ENCODE data around the gene EXOC3L4. TPM values are rescaled to one million over a fixed set of nuclear protein-coding genes. Genes with fewer than 3 reads are reported as not detected.
"Not testable (repeated sequence)": the region's sequence is repeated elsewhere in the genome, so short reads cannot be mapped to it uniquely, and the experiment has no call there.

Gene EXOC3L4
- total RNA-seq, 2 donors from 2014 or later: 0.66 to 1.8 TPM

DNA sequence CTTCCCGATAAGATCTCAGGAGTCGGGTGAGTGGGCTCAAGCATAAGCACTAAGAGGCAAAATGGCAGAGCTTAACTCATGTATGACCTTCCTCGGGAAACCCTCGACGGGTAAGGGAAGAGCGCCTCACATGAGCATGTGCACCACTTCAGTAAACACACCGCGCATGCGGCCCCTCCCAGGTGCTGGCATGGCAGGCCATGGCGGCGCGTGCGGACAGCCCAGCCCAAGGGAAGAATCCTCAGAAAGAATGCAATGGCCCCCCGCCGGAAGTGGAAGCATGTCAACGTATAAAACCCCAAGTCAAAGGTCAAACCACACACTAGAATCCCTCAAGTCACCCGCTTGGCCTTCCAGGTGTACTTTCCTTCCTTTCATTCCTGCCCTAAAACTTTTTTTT is 22.1 kb downstream of the EXOC3L4 start:
- Histone ChIP-seq H3K4me1 (peaks cover 31% of the 10 kb centered on the region), H3K9me3 (no peaks in the 10 kb centered on the region), H3K27ac (no peak overlapping the region), H3K36me3 (replicated peaks in 1 of 2; ENCODE audit: insufficient read depth in 1 of 2, low read depth in 2 of 2) (no peaks in the 10 kb centered on the region), H3K4me3 (no peak overlapping the region), H3K27me3 (no peaks in the 10 kb centered on the region)
- intact Hi-C loops (cut with DNase I): no loop called here
- TF ChIP-seq, protein P1, sequence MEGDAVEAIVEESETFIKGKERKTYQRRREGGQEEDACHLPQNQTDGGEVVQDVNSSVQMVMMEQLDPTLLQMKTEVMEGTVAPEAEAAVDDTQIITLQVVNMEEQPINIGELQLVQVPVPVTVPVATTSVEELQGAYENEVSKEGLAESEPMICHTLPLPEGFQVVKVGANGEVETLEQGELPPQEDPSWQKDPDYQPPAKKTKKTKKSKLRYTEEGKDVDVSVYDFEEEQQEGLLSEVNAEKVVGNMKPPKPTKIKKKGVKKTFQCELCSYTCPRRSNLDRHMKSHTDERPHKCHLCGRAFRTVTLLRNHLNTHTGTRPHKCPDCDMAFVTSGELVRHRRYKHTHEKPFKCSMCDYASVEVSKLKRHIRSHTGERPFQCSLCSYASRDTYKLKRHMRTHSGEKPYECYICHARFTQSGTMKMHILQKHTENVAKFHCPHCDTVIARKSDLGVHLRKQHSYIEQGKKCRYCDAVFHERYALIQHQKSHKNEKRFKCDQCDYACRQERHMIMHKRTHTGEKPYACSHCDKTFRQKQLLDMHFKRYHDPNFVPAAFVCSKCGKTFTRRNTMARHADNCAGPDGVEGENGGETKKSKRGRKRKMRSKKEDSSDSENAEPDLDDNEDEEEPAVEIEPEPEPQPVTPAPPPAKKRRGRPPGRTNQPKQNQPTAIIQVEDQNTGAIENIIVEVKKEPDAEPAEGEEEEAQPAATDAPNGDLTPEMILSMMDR (IDR thresholded peaks at IDR 0.05): no peak
- no peak for TF ChIP-seq POLR2A (IDR thresholded peaks at IDR 0.05)
- DNase-seq (no peak), ATAC-seq (no peak)
- WGBS, 2 donors: 81 to 83% methylated on average over 17 of the region's 17 CpGs

DNA sequence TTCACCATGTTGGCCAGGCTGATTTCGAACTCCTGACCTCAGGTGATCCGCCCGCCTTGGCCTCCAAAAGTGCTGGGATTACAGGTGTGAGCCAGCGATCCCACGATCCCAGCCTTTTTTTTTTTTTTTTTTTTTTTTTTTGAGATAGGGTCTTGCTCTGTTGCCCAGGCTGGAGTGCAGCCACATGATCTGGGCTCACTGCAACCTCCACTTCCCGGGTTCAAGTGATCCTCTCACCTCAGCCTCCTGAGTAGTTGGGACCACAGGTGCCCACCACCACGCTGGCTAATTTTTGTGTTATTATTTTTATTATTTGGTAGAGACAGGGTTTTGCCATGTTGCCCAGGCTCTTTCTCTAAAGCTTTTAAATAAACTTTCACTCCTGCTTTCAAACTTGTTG is 23.0 kb downstream of the EXOC3L4 start:
- H3K9me3 ChIP-seq; H3K36me3 ChIP-seq (replicated peaks in 1 of 2; ENCODE audit: insufficient read depth in 1 of 2, low read depth in 2 of 2); H3K27me3 ChIP-seq; H3K4me3 ChIP-seq; DNase-seq; ATAC-seq; H3K27ac ChIP-seq; intact Hi-C loops (cut with DNase I): not testable (repeated sequence)
- peaks cover 29% of the 10 kb centered on the region for H3K4me1 ChIP-seq
- 90 to 92% methylated on average over 7 of the region's 7 CpGs for WGBS, 2 donors

DNA sequence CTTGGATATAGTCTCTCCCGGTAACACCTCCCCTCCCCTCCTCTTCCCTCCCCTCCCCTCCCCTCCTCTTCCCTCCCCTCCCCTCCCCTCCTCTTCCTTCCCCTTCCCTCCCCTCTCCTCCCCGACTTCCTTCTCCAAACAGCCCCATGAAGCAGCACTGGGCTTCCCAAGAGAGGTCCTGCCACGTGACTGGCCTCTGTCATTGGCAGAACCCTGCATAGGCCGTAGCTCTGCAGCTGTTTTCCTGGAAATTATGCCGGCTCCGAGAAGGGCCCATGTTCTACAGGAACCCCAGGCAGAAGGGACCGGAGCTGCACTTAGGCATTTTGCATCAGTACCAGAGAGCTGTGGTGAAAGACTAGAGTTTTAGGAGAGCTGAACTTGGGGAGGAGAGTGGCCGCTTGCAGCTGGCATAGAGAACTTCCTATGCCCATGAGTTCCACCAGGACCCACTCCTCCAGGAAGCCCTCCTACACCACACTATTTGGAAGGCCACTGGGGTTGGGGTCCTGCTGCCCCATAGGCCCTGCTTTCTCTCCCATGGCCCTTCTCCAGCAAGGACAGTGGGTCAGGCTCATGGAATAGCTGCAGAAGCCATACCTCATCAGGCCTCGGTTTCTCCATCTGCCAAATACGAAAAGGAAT is 23.6 kb downstream of the EXOC3L4 start:
- Histone ChIP-seq H3K27me3 (no peaks in the 10 kb centered on the region), H3K9me3 (no peaks in the 10 kb centered on the region), H3K4me3 (no peak overlapping the region), H3K27ac (peak overlapping the region in 2 of 4 donors; percentile 43 to 59), H3K36me3 (replicated peaks in 1 of 2; ENCODE audit: insufficient read depth in 1 of 2, low read depth in 2 of 2) (no peaks in the 10 kb centered on the region), H3K4me1 (peaks cover 30% of the 10 kb centered on the region)
- peak in 2 of 4 donors; percentile 50 to 70 for DNase-seq
- intact Hi-C loops (cut with DNase I): no loop called here
- WGBS, 2 donors: 48 to 55% methylated on average over 8 to 10 of the region's 10 CpGs
- no peak for ATAC-seq
- TF ChIP-seq, protein P1 (IDR thresholded peaks at IDR 0.05): no peak
- TF ChIP-seq POLR2A (IDR thresholded peaks at IDR 0.05): no peak

DNA sequence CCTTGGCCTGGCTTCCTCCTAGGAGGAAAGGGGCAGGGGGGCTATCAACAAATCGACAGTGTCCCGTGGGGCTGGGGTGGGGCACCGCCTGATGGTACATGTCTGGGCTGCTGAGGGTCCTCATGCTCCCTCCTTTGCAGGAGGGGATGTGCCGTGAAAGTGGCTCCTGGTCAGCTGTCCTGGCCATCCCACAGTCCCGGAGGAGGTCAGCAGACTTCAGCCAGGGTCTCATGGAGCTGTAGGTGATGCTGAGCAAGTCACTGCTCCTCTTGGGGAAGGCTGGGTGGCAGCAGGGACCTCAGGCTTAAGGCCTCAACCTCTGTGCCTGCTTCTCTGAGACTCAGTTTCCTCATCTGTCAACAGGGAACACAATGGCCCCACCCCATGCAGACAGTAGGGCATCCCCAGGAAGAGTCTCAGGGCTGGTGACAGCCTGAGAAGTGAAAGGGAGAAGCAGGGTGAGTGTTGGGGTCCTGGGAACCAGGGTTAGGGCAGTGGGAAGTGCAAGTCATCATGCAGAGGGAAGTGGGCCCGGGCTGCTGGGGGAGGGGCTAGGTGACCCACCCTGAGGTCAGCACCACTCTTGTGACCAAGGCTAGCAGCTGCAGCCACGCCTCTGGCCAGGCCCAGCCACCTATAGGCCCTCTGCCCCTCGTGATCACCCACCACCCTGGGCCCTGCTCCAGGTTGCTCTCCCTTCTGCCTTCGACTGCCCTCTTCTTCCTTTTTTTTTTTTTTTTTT is 24.3 kb downstream of the EXOC3L4 start:
- no peaks in the 10 kb centered on the region for H3K9me3 ChIP-seq
- ATAC-seq (no peak), DNase-seq (peak in 1 of 4 donors; percentile 84)
- 68 to 73% methylated on average over 9 of the region's 9 CpGs for WGBS, 2 donors
- TF ChIP-seq POLR2A (IDR thresholded peaks at IDR 0.05): no peak
- TF ChIP-seq, protein P1 (IDR thresholded peaks at IDR 0.05): no peak
- peak overlapping the region in 2 of 4 donors; percentile 43 to 59 for H3K27ac ChIP-seq
- H3K4me3 ChIP-seq: no peak overlapping the region
- H3K36me3 ChIP-seq (replicated peaks in 1 of 2; ENCODE audit: insufficient read depth in 1 of 2, low read depth in 2 of 2): no peaks in the 10 kb centered on the region
- intact Hi-C loops (cut with DNase I): no loop called here
- no peaks in the 10 kb centered on the region for H3K27me3 ChIP-seq
- H3K4me1 ChIP-seq: peaks cover 36% of the 10 kb centered on the region

DNA sequence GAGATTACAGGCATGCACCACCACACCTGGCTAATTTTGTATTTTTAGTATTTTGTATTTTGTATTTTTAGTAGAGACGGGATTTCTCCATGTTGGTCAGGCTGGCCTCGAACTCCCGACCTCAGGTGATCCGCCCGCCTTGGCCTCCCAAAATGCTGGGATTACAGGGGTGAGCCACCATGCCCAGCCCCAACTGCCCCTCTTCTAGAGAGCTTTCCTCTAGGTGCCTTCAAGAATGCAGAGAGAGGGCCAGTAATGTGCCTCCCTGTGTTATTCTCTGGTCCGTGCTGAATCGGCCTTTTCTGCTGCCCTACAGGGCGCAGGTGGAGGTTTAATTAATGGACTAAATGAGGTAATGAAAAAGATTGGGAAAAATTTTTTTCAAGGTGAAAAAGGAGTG is 25.0 kb downstream of the EXOC3L4 start:
- peak overlapping the region in 1 of 4 donors; percentile 45 for H3K27ac ChIP-seq
- intact Hi-C loops (cut with DNase I); ATAC-seq; H3K9me3 ChIP-seq; DNase-seq; H3K4me3 ChIP-seq; H3K36me3 ChIP-seq (replicated peaks in 1 of 2; ENCODE audit: insufficient read depth in 1 of 2, low read depth in 2 of 2); H3K27me3 ChIP-seq: not testable (repeated sequence)
- H3K4me1 ChIP-seq: peaks cover 43% of the 10 kb centered on the region
- WGBS, 2 donors: 86 to 87% methylated on average over 8 of the region's 8 CpGs

Measured in body of pancreas (tissue), 4 donors.